Fibroblast of lung (primary cell): ENCODE data around the gene CELSR3. TPM values are rescaled to one million over a fixed set of nuclear protein-coding genes. Genes with fewer than 3 reads are reported as not detected.

Experiments used
- DNase-seq, 2 donors: peaks; one replicate each; pipeline versions ENCODE4 v3.0.0 to v3.0.0-alpha.2; 2010; ENCODE audit warnings: low read depth in 2 of 2
- H2AFZ ChIP-seq: 2 replicates; pipeline ENCODE4 v1.5.1; 2012; ENCODE audit warnings: low read length, control low read depth, inconsistent platforms
- H3K27ac ChIP-seq: 2 replicates; pipeline ENCODE4 v1.5.1; 2011; ENCODE audit warnings: low read length, control low read depth; ENCODE audit not compliant: insufficient read depth
- H3K27me3 ChIP-seq: 2 replicates; pipeline ENCODE4 v1.5.1; 2011; ENCODE audit warnings: mild to moderate bottlenecking, low read length; ENCODE audit not compliant: control insufficient read depth, insufficient read depth
- H3K36me3 ChIP-seq: 2 replicates; pipeline ENCODE4 v1.5.1; 2011; ENCODE audit warnings: low read length; ENCODE audit not compliant: control insufficient read depth, insufficient read depth
- H3K4me1 ChIP-seq: 2 replicates; pipeline ENCODE4 v1.5.1; 2011; ENCODE audit warnings: low read length; ENCODE audit not compliant: control insufficient read depth, insufficient read depth; ENCODE audit errors: extremely low read depth
- H3K4me2 ChIP-seq: 2 replicates; pipeline ENCODE4 v1.5.1; 2011; ENCODE audit warnings: low read length, control low read depth; ENCODE audit not compliant: insufficient read depth; ENCODE audit errors: extremely low read depth
- H3K4me3 ChIP-seq, 4 experiments: fragments of 200-600 bp in 1 of 4; sonication (generic) in 1 of 4; replicated peaks in 1 of 4; 2 replicates each; pipeline ENCODE4 v1.5.1; 2011 to 2016; ENCODE audit warnings: low read length in 4 of 4, low read depth in 3 of 4, mild to moderate bottlenecking in 3 of 4, control low read depth in 2 of 4, inconsistent platforms in 1 of 4, mixed read lengths in 1 of 4; ENCODE audit not compliant: insufficient read depth in 1 of 4; ENCODE audit errors: control extremely low read depth in 1 of 4
- H3K79me2 ChIP-seq: 2 replicates; pipeline ENCODE4 v1.5.1; 2012; ENCODE audit warnings: mild to moderate bottlenecking, low read length, inconsistent platforms; ENCODE audit not compliant: control insufficient read depth, insufficient read depth
- H3K9ac ChIP-seq: 2 replicates; pipeline ENCODE4 v1.5.1; 2011; ENCODE audit warnings: mild to moderate bottlenecking, low read length, control low read depth; ENCODE audit not compliant: insufficient read depth
- H3K9me3 ChIP-seq: 2 replicates; pipeline ENCODE4 v1.5.1; 2012; ENCODE audit warnings: low read depth, low read length; ENCODE audit not compliant: control insufficient read depth, insufficient read depth
- H4K20me1 ChIP-seq: 2 replicates; pipeline ENCODE4 v1.5.1; 2011; ENCODE audit warnings: low read length; ENCODE audit not compliant: control insufficient read depth, insufficient read depth; ENCODE audit errors: extremely low read depth
- EZH2 ChIP-seq: IDR thresholded peaks from 2 replicates; pipeline ENCODE4 v1.5.1; 2012; ENCODE audit warnings: low read length, control low read depth, mild to moderate bottlenecking; ENCODE audit errors: missing control alignments
- polyA plus RNA-seq, 2 donors: library from polyadenylated mRNA; depleted of rRNA in 1 of 2; stranded (reverse) in 1 of 2; unstranded in 1 of 2; fragments of >200 nt; gene quantifications; 2 replicates each; pipeline ENCODE4 v1.2.1, GENCODE V29; 2011 to 2012; ENCODE audit warnings: missing spikeins in 1 of 2
- total RNA-seq: library from RNA; depleted of rRNA; stranded (reverse); fragments of >200 nt; gene quantifications from 2 replicates; pipeline ENCODE4 v1.2.1, GENCODE V29; 2014
- TF ChIP-seq, protein P1 (sequence below), 2 donors: IDR thresholded peaks in 1 of 2; conservative IDR thresholded peaks in 1 of 2; 1 replicate in 1 of 2; 2 replicates in 1 of 2; pipeline ENCODE4 v1.5.1; 2011 to 2012; ENCODE audit warnings: low read length in 2 of 2, control low read depth in 1 of 2, inconsistent platforms in 1 of 2, low read depth in 1 of 2, mild to moderate bottlenecking in 1 of 2

CELSR3 gene
- total and polyA plus RNA-seq, 2 donors (not counting 1 experiment from before 2014, with no cell fraction given), result 0.44 to 2.1 TPM

DNA sequence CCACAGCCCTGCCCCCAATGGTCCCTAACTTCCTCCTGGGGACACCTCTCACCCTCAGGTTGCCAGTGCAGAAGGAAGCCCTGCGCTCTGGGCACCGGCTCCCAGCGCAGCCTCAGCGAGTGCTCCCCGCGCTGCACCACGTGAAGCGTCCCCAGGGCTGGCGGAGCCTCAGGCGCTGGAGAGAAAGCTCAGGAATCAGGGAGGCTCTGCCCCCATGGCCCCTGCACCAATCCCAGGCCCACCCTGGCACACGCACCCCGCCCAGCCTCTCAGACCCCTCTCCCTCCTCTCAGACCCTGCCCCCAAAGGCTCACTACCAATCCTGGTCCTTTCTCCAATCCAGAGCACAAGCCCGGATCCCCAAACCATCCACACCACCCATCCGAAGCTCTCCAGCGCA, 74.5 kb downstream of the CELSR3 start:
- DNase-seq, result no peak
- Histone ChIP-seq H4K20me1 (no peaks in the 10 kb centered on the region), H3K4me1 (no peaks in the 10 kb centered on the region), H3K36me3 (peaks cover 7% of the 10 kb centered on the region), H3K27me3 (no peaks in the 10 kb centered on the region), H3K4me3 (no peak overlapping the region), H2AFZ (no peak overlapping the region), H3K79me2 (no peaks in the 10 kb centered on the region), H3K9me3 (no peaks in the 10 kb centered on the region), H3K9ac (no peak overlapping the region), H3K4me2 (no peak overlapping the region), H3K27ac (no peak overlapping the region)
- TF ChIP-seq, protein P1, sequence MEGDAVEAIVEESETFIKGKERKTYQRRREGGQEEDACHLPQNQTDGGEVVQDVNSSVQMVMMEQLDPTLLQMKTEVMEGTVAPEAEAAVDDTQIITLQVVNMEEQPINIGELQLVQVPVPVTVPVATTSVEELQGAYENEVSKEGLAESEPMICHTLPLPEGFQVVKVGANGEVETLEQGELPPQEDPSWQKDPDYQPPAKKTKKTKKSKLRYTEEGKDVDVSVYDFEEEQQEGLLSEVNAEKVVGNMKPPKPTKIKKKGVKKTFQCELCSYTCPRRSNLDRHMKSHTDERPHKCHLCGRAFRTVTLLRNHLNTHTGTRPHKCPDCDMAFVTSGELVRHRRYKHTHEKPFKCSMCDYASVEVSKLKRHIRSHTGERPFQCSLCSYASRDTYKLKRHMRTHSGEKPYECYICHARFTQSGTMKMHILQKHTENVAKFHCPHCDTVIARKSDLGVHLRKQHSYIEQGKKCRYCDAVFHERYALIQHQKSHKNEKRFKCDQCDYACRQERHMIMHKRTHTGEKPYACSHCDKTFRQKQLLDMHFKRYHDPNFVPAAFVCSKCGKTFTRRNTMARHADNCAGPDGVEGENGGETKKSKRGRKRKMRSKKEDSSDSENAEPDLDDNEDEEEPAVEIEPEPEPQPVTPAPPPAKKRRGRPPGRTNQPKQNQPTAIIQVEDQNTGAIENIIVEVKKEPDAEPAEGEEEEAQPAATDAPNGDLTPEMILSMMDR (conservative IDR thresholded peaks at IDR 0.05 in 1 of 2, IDR thresholded peaks at IDR 0.05 in 1 of 2; ENCODE audit: low read depth in 1 of 2, low read length in 2 of 2), result no peak
- TF ChIP-seq EZH2, result no peak

DNA sequence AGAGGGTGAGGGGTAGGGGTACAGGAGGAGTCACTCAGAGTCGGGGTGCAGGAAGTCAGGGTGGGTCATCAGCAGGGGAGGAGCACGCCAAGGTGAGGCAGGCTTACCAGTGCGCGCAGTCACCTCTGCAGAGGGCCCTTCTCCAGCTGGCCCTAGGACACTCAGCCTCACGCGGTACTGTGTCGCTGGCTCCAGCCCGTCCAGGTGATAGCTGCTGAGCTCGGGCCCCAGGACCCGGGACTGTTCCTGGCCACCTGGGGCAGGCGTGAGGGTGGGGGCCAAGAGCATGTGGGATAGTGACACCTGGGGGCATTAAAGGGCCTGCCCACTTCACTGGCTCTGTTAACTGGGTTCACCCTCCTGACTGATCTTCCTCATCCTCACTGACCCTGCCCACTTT, 75.0 kb downstream of the CELSR3 start:
- no peaks in the 10 kb centered on the region for H3K27me3 ChIP-seq
- H3K27ac ChIP-seq, result no peak overlapping the region
- no peaks in the 10 kb centered on the region for H3K4me1 ChIP-seq
- H3K79me2 ChIP-seq, result no peaks in the 10 kb centered on the region
- no peak for DNase-seq
- no peak overlapping the region for H3K4me2 ChIP-seq
- H4K20me1 ChIP-seq, result no peaks in the 10 kb centered on the region
- no peaks in the 10 kb centered on the region for H3K9me3 ChIP-seq
- peaks cover 7% of the 10 kb centered on the region for H3K36me3 ChIP-seq
- H2AFZ ChIP-seq, result no peak overlapping the region
- no peak overlapping the region for H3K9ac ChIP-seq
- H3K4me3 ChIP-seq, result no peak overlapping the region
- TF ChIP-seq EZH2, result no peak
- TF ChIP-seq, protein P1 (conservative IDR thresholded peaks at IDR 0.05 in 1 of 2, IDR thresholded peaks at IDR 0.05 in 1 of 2; ENCODE audit: low read depth in 1 of 2, low read length in 2 of 2), result no peak

Other genes starting within 250 kb of the CELSR3 start
- gene PLXNB1, start 232.8 kb downstream of the CELSR3 start, total RNA-seq, result 37.2 and 44.6 TPM in 2 replicates
- 12.8 and 14.3 TPM in 2 replicates for gene PLXNB1, start 232.8 kb downstream of the CELSR3 start, polyA plus RNA-seq
- gene CCDC51, start 222.8 kb downstream of the CELSR3 start, total RNA-seq, result 19.3 and 27.2 TPM in 2 replicates
- gene CCDC51, start 222.8 kb downstream of the CELSR3 start, polyA plus RNA-seq, result 11.9 and 14.8 TPM in 2 replicates
- gene TMA7, start 222.6 kb downstream of the CELSR3 start, total RNA-seq, result 305 and 306 TPM in 2 replicates
- gene TMA7, start 222.6 kb downstream of the CELSR3 start, polyA plus RNA-seq, result 337 and 356 TPM in 2 replicates
- 3.0 and 3.6 TPM in 2 replicates for gene ATRIP, start 216.1 kb downstream of the CELSR3 start, total RNA-seq
- gene ATRIP, start 216.1 kb downstream of the CELSR3 start, polyA plus RNA-seq, result 5.0 and 7.0 TPM in 2 replicates
- 92.7 and 136 TPM in 2 replicates for gene SHISA5, start 158.7 kb downstream of the CELSR3 start, total RNA-seq
- gene SHISA5, start 158.7 kb downstream of the CELSR3 start, polyA plus RNA-seq, result 139 and 172 TPM in 2 replicates
- gene PFKFB4, start 106.1 kb downstream of the CELSR3 start, total RNA-seq, result 6.7 and 12.2 TPM in 2 replicates
- 4.9 and 9.3 TPM in 2 replicates for gene PFKFB4, start 106.1 kb downstream of the CELSR3 start, polyA plus RNA-seq
- gene UCN2, start 99.1 kb downstream of the CELSR3 start, total RNA-seq, result 0.26 and 0.66 TPM in 2 replicates
- gene UCN2, start 99.1 kb downstream of the CELSR3 start, polyA plus RNA-seq, result 0.07 and 0.27 TPM in 2 replicates
- gene COL7A1, start 67.6 kb downstream of the CELSR3 start, total RNA-seq, result 15.9 and 36.7 TPM in 2 replicates
- 3.4 and 3.6 TPM in 2 replicates for gene COL7A1, start 67.6 kb downstream of the CELSR3 start, polyA plus RNA-seq
- 294 and 366 TPM in 2 replicates for gene UQCRC1, start 53.2 kb downstream of the CELSR3 start, total RNA-seq
- 226 and 289 TPM in 2 replicates for gene UQCRC1, start 53.2 kb downstream of the CELSR3 start, polyA plus RNA-seq
- not detected in 2 replicates for gene TMEM89, start 41.1 kb downstream of the CELSR3 start, total RNA-seq
- not detected in 2 replicates for gene TMEM89, start 41.1 kb downstream of the CELSR3 start, polyA plus RNA-seq
- gene SLC26A6, start 27.4 kb downstream of the CELSR3 start, total RNA-seq, result 32.9 and 36.3 TPM in 2 replicates
- gene SLC26A6, start 27.4 kb downstream of the CELSR3 start, polyA plus RNA-seq, result 13.3 and 20.9 TPM in 2 replicates
- 15.4 and 23.3 TPM in 2 replicates for gene NCKIPSD, start 23.0 kb upstream of the CELSR3 start, total RNA-seq
- 14.6 and 19.6 TPM in 2 replicates for gene NCKIPSD, start 23.0 kb upstream of the CELSR3 start, polyA plus RNA-seq
- gene IP6K2, start 54.3 kb upstream of the CELSR3 start, total RNA-seq, result 40.3 and 53.5 TPM in 2 replicates
- gene IP6K2, start 54.3 kb upstream of the CELSR3 start, polyA plus RNA-seq, result 58.9 and 64.1 TPM in 2 replicates
- gene PRKAR2A, start 185.0 kb upstream of the CELSR3 start, total RNA-seq, result 17.8 and 18.7 TPM in 2 replicates
- 19.1 and 22.3 TPM in 2 replicates for gene PRKAR2A, start 185.0 kb upstream of the CELSR3 start, polyA plus RNA-seq
- 13.1 and 25.1 TPM in 2 replicates for gene SLC25A20, start 236.0 kb upstream of the CELSR3 start, total RNA-seq
- gene SLC25A20, start 236.0 kb upstream of the CELSR3 start, polyA plus RNA-seq, result 40.3 and 40.6 TPM in 2 replicates